PC-9 (cell line): ENCODE measurements around the gene PEAK1.

Source experiments
- EZH2 ChIP-seq: fragments of 200-600 bp; sonication (generic); IDR thresholded peaks from 2 replicates; pipeline ENCODE4 v1.8.0; 2017; ENCODE audit warnings: antibody characterized with exemption, low read depth
- TF ChIP-seq, protein P1 (sequence below): fragments of 200-600 bp; sonication (generic); conservative IDR thresholded peaks from 2 replicates; pipeline ENCODE4 v1.6.1; 2017; ENCODE audit warnings: mixed run types, antibody characterized with exemption, mild to moderate bottlenecking, moderate library complexity

DNA sequence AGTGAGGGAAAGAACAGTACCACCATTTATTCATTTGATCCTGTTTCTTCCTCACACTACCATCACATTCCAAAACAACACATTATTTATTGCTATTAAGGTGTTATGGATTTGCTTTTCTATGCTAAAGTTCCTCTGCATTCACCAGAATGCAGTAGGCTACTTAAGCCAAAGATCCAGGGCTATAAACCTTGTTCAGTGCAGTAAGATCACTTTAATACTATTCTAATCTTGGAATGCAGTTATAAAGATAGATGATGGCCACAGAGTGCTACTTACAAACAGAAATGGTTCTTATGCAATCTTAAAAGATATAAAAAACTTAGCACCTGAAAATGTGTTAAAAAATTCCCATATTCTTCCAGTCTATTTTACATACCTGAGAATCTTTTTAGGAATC lies 241.5 kb downstream of the PEAK1 start:
- TF ChIP-seq EZH2, result no peak
- TF ChIP-seq, protein P1, sequence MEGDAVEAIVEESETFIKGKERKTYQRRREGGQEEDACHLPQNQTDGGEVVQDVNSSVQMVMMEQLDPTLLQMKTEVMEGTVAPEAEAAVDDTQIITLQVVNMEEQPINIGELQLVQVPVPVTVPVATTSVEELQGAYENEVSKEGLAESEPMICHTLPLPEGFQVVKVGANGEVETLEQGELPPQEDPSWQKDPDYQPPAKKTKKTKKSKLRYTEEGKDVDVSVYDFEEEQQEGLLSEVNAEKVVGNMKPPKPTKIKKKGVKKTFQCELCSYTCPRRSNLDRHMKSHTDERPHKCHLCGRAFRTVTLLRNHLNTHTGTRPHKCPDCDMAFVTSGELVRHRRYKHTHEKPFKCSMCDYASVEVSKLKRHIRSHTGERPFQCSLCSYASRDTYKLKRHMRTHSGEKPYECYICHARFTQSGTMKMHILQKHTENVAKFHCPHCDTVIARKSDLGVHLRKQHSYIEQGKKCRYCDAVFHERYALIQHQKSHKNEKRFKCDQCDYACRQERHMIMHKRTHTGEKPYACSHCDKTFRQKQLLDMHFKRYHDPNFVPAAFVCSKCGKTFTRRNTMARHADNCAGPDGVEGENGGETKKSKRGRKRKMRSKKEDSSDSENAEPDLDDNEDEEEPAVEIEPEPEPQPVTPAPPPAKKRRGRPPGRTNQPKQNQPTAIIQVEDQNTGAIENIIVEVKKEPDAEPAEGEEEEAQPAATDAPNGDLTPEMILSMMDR, result no peak
